GM19238 (cell line): Measurements from ENCODE around the gene KRT71.
"Not testable (repeated sequence)": the region's sequence is repeated elsewhere in the genome, so short reads cannot be mapped to it uniquely, and the experiment has no call there.

ENCODE experiments used
- DNase-seq: peaks from one replicate; pipeline ENCODE4 v3.0.0; 2011; ENCODE audit warnings: low spot score; ENCODE audit not compliant: insufficient read length

Gene KRT71

GRCh38 chr12:52552681-52553195 is at the start of gene KRT71:
Gene KRT71, minus strand, starts transcription at chr12:52553145. Its CDS starts 68 bp downstream, at chr12:52553077.
- DNase-seq: no peak

- DNase-seq: no peak
Measured at GRCh38 chr12:52602552-52602951, 49.6 kb upstream of the KRT71 start.

- DNase-seq: no peak
Measured at GRCh38 chr12:52601671-52602070, 48.7 kb upstream of the KRT71 start.

GRCh38 chr12:52600941-52601481 is 48.1 kb upstream of the KRT71 start, which contains the start of gene KRT72:
Gene KRT72, minus strand, starts transcription at chr12:52601463. Its CDS starts 11 bp downstream, at chr12:52601452.
- DNase-seq: no peak

GRCh38 chr12:52600475-52600874 is 47.5 kb upstream of the KRT71 start:
- DNase-seq: no peak

GRCh38 chr12:52600071-52600470 is 47.1 kb upstream of the KRT71 start:
- no peak for DNase-seq

- no peak for DNase-seq
Measured at GRCh38 chr12:52598966-52599365, 46.0 kb upstream of the KRT71 start.

- DNase-seq: not testable (repeated sequence)
Measured at GRCh38 chr12:52594237-52594636, 41.3 kb upstream of the KRT71 start.

GRCh38 chr12:52591521-52591920 is 38.6 kb upstream of the KRT71 start:
- DNase-seq: no peak

GRCh38 chr12:52590021-52590420 is 37.1 kb upstream of the KRT71 start:
- no peak for DNase-seq

- DNase-seq: no peak
Measured at GRCh38 chr12:52587563-52587962, 34.6 kb upstream of the KRT71 start.

GRCh38 chr12:52585946-52586345 is 33.0 kb upstream of the KRT71 start:
- no peak for DNase-seq

GRCh38 chr12:52585066-52585465 is 32.1 kb upstream of the KRT71 start:
- DNase-seq: no peak

GRCh38 chr12:52584156-52584682 is 31.3 kb upstream of the KRT71 start:
- no peak for DNase-seq

- DNase-seq: peak; percentile 51
Measured at GRCh38 chr12:52582971-52583456, 30.1 kb upstream of the KRT71 start.

GRCh38 chr12:52582486-52582885 is 29.5 kb upstream of the KRT71 start:
- no peak for DNase-seq

GRCh38 chr12:52581481-52581880 is 28.5 kb upstream of the KRT71 start:
- DNase-seq: no peak

GRCh38 chr12:52581066-52581465 is 28.1 kb upstream of the KRT71 start:
- DNase-seq: no peak

- no peak for DNase-seq
Measured at GRCh38 chr12:52580496-52580895, 27.6 kb upstream of the KRT71 start.

GRCh38 chr12:52579468-52580465 is 26.8 kb upstream of the KRT71 start:
- no peak for DNase-seq

GRCh38 chr12:52578469-52578868 is 25.5 kb upstream of the KRT71 start:
- DNase-seq: no peak

- DNase-seq: no peak
Measured at GRCh38 chr12:52577316-52577715, 24.4 kb upstream of the KRT71 start.
